Heart right ventricle (tissue), 16 donors: ENCODE results near the gene FOXP4. TPM values are rescaled to one million over a fixed set of nuclear protein-coding genes. Genes with fewer than 3 reads are reported as not detected.

Source experiments
- ATAC-seq, 8 donors: fragments of 200-7000 bp; cut with Tn5 transposase; one replicate each; pipeline ENCODE4 v1.9.1; 2020; ENCODE audit warnings: mild to moderate bottlenecking in 8 of 8, moderate library complexity in 8 of 8, moderate number of reproducible peaks in 1 of 8
- DNase-seq, 2 donors: peaks; one replicate each; pipeline ENCODE4 v3.0.0-alpha.2; 2020
- H3K27ac ChIP-seq, 10 donors: fragments of 200-600 bp; sonication (generic) in 2 of 10; one replicate each; pipeline versions ENCODE4 v1.5.0 to v1.8.0; 2020 to 2022; ENCODE audit warnings: mild to moderate bottlenecking in 3 of 10
- H3K27me3 ChIP-seq, 7 donors: fragments of 200-600 bp; one replicate each; pipeline ENCODE4 v1.8.0; 2021 to 2022; ENCODE audit warnings: mild to moderate bottlenecking in 2 of 7
- H3K36me3 ChIP-seq, 9 donors: fragments of 200-600 bp; sonication (generic) in 1 of 9; one replicate each; pipeline versions ENCODE4 v1.5.0 to v1.8.0; 2020 to 2022; ENCODE audit warnings: mild to moderate bottlenecking in 2 of 9
- H3K4me1 ChIP-seq, 9 donors: fragments of 200-600 bp; sonication (generic) in 1 of 9; one replicate each; pipeline versions ENCODE4 v1.5.0 to v1.8.0; 2020 to 2022; ENCODE audit warnings: mild to moderate bottlenecking in 4 of 9
- H3K4me3 ChIP-seq, 10 donors: fragments of 200-600 bp; sonication (generic) in 2 of 10; one replicate each; pipeline versions ENCODE4 v1.5.0 to v1.8.0; 2020 to 2022; ENCODE audit warnings: mild to moderate bottlenecking in 7 of 10, moderate library complexity in 2 of 10
- H3K9me3 ChIP-seq, 11 donors: fragments of 200-600 bp in 10 of 11; sonication (generic) in 2 of 11; one replicate each; pipeline versions ENCODE4 v1.5.0 to v1.8.0; 2013 to 2022; ENCODE audit warnings: mild to moderate bottlenecking in 2 of 11, control low read depth in 1 of 11, moderate library complexity in 1 of 11
- CTCF ChIP-seq, 9 donors: fragments of 200-600 bp; sonication (generic) in 2 of 9; IDR thresholded peaks; one replicate each; pipeline versions ENCODE4 v1.5.0 to v1.8.0; 2021 to 2022; ENCODE audit warnings: antibody characterized with exemption in 9 of 9, mild to moderate bottlenecking in 5 of 9, moderate library complexity in 1 of 9
- WGBS, 2 donors: extraction: QIAGEN DNeasy Blood & Tissue Kit; methylation state at CpG; one replicate each; pipeline ENCODE4 v1.1.7; 2013; ENCODE audit warnings: inconsistent platforms in 1 of 2; 5-methylcytosine and 5-hydroxymethylcytosine counted together
- intact Hi-C, 10 donors: fragments of 100-400 bp; cut with DNase I; formaldehyde crosslinking; loops; one replicate each; pipeline versions ENCODE4 v1.11.1 to v1.14.2; 2022
- polyA plus RNA-seq, 2 donors: library from polyadenylated mRNA; stranded (reverse); fragments of 200-250 nt; gene quantifications; one replicate each; pipeline ENCODE4 v1.2.3, GENCODE V29; 2013
- total RNA-seq, 10 donors: library from RNA; stranded (reverse); fragmentation: NEBNext Ultra II Directional in 3 of 10; extraction: Animal tissue kit (Norgen Biotek cat#: 25700) in 3 of 10; gene quantifications; one replicate each; pipeline versions ENCODE4 v1.2.1 to v1.2.4, GENCODE V29; 2021 to 2023
- donor health status: Arrhythmogenic right ventricular cardiomyopathy.
- donor health status: ischemic (EF 13 %, LVEDD 7.1; RV severe dilation, severe dysfunction).
- donor health status: healthy with polysubstance abuse.
- donor health status: DM: no; HTN: yes; CAD: no.
- donor health status: DM: no; HTN: no; CAD: no.
- donor health status: ischemic (EF 25% LVEDD 6.9; RV normal size, moderate dysfunction).
- donor health status: ischemic (EF 25% LVEDD 5.7; RV mildly dilated, moderate dysfunction).
- donor health status: healthy.
- donor health status: DM: yes; HTN: yes; CAD: no.
- donor health status: Ischemic cardiomyopathy.
- donor health status: ischemic (EF 35%, LVEDD 5.7; RV mildly dilated, moderate dysfunction).
- donor health status: nonischemic (EF 11% LVEDD 7.7; RV severe dilation, severe dysfunction).
- donor health status: DM: yes; HTN: yes; CAD: no.
- donor health status: PGD.
- donor health status: ischemic (EF 29% LVEDD 5.4; RV normal size, mild dysfunction).
- donor health status: nonischemic (EF 23%, LVEDD 6.1; RV moderate dilation, normal function).

FOXP4 gene
- total and polyA plus RNA-seq, 12 donors: 8.9 to 18.0 (median 13.6) TPM

- no peak for TF ChIP-seq CTCF (IDR thresholded peaks at IDR 0.05)
- no peak for ATAC-seq
- Histone ChIP-seq H3K27ac (no peak overlapping the region), H3K36me3 (no peaks in the 10 kb centered on the region), H3K27me3 (peaks cover 0 to 9% (median 0%) of the 10 kb centered on the region in 7 donors), H3K9me3 (no peaks in the 10 kb centered on the region), H3K4me3 (no peak overlapping the region), H3K4me1 (no peaks in the 10 kb centered on the region)
- DNase-seq: no peak
- intact Hi-C loops: no loop called here
- 93 to 95% methylated on average over 6 of the region's 6 CpGs for WGBS, 2 donors
These were observed 30.2 kb upstream of the FOXP4 start for GRCh38 chr6:41515995-41516394.

- no peak for TF ChIP-seq CTCF (IDR thresholded peaks at IDR 0.05)
- no peaks in the 10 kb centered on the region for H3K9me3 ChIP-seq
- ATAC-seq (no peak), DNase-seq (no peak)
- H3K36me3 ChIP-seq: no peaks in the 10 kb centered on the region
- intact Hi-C loops: no loop called here
- H3K4me3 ChIP-seq: no peak overlapping the region
- H3K27ac ChIP-seq: no peak overlapping the region
- peaks cover 0 to 23% (median 17%) of the 10 kb centered on the region in 7 donors for H3K27me3 ChIP-seq
- WGBS, 2 donors: 63 to 75% methylated on average over 7 of the region's 7 CpGs
- no peaks in the 10 kb centered on the region for H3K4me1 ChIP-seq
These were observed 28.1 kb upstream of the FOXP4 start for GRCh38 chr6:41518118-41518517.

GRCh38 chr6:41519305-41519744, 26.9 kb upstream of the FOXP4 start:
- no peaks in the 10 kb centered on the region for H3K36me3 ChIP-seq
- ATAC-seq: no peak
- no peaks in the 10 kb centered on the region for H3K4me1 ChIP-seq
- intact Hi-C loops: no loop called here
- 48 to 62% methylated on average over 3 of the region's 3 CpGs for WGBS, 2 donors
- no peak overlapping the region for H3K4me3 ChIP-seq
- no peak for DNase-seq
- H3K27ac ChIP-seq: no peak overlapping the region
- no peaks in the 10 kb centered on the region for H3K9me3 ChIP-seq
- peaks cover 0 to 35% (median 29%) of the 10 kb centered on the region in 7 donors for H3K27me3 ChIP-seq
- TF ChIP-seq CTCF (IDR thresholded peaks at IDR 0.05): no peak

GRCh38 chr6:41519745-41520699, 26.2 kb upstream of the FOXP4 start:
- ATAC-seq (no peak), DNase-seq (no peak)
- no peak for TF ChIP-seq CTCF (IDR thresholded peaks at IDR 0.05)
- intact Hi-C loops: no loop called here
- no peaks in the 10 kb centered on the region for H3K9me3 ChIP-seq
- H3K4me1 ChIP-seq: no peaks in the 10 kb centered on the region
- H3K36me3 ChIP-seq: no peaks in the 10 kb centered on the region
- H3K27me3 ChIP-seq: peaks cover 0 to 38% (median 29%) of the 10 kb centered on the region in 7 donors
- H3K27ac ChIP-seq: no peak overlapping the region
- H3K4me3 ChIP-seq: no peak overlapping the region
- 80 to 87% methylated on average over 8 of the region's 8 CpGs for WGBS, 2 donors
